C4-2B (cell line): Measurements from ENCODE around the gene ECHS1.
"Not testable (repeated sequence)": the region's sequence is repeated elsewhere in the genome, so short reads cannot be mapped to it uniquely, and the experiment has no call there.

Experiments used
- H3K27ac ChIP-seq: fragments of 450-650 bp; 2 replicates; pipeline ENCODE4 v1.5.1; 2017
- ZFX ChIP-seq: fragments of 450-650 bp; IDR thresholded peaks from 2 replicates; pipeline ENCODE4 v1.6.1; 2017
- TF ChIP-seq, protein P1 (sequence below): fragments of 450-650 bp; conservative IDR thresholded peaks from 2 replicates; pipeline ENCODE4 v1.5.1; 2017; ENCODE audit warnings: mild to moderate bottlenecking

Gene ECHS1

GRCh38 chr10:133327651-133328357, 45.4 kb downstream of the ECHS1 start:
- H3K27ac ChIP-seq = no peak overlapping the region
- no peak for TF ChIP-seq ZFX
- TF ChIP-seq, protein P1, sequence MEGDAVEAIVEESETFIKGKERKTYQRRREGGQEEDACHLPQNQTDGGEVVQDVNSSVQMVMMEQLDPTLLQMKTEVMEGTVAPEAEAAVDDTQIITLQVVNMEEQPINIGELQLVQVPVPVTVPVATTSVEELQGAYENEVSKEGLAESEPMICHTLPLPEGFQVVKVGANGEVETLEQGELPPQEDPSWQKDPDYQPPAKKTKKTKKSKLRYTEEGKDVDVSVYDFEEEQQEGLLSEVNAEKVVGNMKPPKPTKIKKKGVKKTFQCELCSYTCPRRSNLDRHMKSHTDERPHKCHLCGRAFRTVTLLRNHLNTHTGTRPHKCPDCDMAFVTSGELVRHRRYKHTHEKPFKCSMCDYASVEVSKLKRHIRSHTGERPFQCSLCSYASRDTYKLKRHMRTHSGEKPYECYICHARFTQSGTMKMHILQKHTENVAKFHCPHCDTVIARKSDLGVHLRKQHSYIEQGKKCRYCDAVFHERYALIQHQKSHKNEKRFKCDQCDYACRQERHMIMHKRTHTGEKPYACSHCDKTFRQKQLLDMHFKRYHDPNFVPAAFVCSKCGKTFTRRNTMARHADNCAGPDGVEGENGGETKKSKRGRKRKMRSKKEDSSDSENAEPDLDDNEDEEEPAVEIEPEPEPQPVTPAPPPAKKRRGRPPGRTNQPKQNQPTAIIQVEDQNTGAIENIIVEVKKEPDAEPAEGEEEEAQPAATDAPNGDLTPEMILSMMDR = no peak

- no peak overlapping the region; the same call in 1 of the 2 replicates for H3K27ac ChIP-seq
- no peak for TF ChIP-seq ZFX
- TF ChIP-seq, protein P1 = no peak
Observed at GRCh38 chr10:133326745-133327650, 46.2 kb downstream of the ECHS1 start.

DNA sequence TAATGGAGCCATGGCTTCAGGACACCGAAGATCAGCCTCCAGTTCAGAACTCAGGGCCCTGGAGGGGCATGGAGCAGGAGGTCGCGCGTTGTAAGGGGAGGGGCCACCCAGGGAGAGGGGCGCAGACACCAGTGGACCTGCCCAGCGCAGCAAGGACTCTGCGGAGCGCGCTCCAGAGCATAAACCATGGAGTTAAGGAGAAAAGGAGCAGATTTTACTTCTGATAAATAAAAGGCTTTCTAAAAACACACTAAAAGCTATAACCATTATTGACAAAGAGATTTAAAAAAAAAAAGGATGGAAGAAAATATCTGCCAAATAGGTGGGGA, 47.0 kb downstream of the ECHS1 start:
- H3K27ac ChIP-seq = no peak overlapping the region
- TF ChIP-seq, protein P1 = no peak
- TF ChIP-seq ZFX = no peak

- H3K27ac ChIP-seq = no peak overlapping the region
- TF ChIP-seq, protein P1 = no peak
- no peak for TF ChIP-seq ZFX
Observed at GRCh38 chr10:133325440-133326222, 47.5 kb downstream of the ECHS1 start.

DNA sequence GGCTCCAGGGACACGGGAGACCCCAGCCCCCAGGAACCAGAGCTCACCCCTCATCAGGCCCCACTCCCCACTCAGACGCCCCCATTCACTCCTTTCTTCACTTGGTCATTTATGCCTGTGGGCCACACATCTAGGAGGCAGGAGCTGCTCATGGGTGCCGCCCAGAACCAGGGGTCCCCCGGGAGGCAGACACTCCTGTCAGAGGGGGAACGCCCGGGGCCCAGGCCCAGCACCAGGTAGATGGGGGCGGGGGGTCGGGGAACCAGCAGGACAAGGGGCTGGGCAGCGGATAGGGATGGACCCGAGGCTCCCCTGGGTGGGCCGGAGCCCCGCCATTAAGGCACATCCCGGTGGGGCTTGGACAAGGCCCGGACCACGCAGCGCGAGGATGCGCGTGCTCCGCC, 48.3 kb downstream of the ECHS1 start:
- no peak for TF ChIP-seq ZFX
- TF ChIP-seq, protein P1 = no peak
- no peak overlapping the region for H3K27ac ChIP-seq

DNA sequence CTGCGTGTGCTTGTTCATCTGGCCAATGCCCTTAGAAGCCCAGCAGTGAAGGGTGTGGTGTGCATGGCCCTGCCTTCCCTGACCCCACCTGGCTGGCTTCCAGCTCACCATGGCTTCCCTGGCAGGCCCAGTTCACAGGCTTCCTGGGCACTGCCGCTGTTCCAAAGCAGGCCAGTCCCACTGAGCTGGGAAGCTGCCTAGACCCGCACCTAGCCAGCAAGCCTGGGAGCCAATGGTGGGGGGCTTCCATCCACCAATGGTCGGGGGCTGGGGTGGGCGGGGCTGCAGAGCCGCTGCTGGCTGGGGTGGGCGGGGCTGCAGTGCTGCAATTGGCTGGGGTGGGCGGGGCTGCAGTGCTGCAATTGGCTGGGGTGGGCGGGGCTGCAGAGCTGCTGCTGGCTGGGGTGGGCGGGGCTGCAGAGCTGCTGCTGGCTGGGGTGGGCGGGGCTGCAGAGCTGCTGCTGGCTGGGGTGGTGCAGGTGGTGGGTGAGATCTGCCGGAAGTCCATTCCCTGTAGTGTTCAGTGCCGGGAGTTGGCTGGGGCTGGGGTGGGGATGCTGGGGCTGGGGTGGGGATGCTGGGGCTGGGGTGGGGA, 48.9 kb downstream of the ECHS1 start:
- H3K27ac ChIP-seq = no peak overlapping the region
- TF ChIP-seq ZFX = no peak
- TF ChIP-seq, protein P1 = no peak

DNA sequence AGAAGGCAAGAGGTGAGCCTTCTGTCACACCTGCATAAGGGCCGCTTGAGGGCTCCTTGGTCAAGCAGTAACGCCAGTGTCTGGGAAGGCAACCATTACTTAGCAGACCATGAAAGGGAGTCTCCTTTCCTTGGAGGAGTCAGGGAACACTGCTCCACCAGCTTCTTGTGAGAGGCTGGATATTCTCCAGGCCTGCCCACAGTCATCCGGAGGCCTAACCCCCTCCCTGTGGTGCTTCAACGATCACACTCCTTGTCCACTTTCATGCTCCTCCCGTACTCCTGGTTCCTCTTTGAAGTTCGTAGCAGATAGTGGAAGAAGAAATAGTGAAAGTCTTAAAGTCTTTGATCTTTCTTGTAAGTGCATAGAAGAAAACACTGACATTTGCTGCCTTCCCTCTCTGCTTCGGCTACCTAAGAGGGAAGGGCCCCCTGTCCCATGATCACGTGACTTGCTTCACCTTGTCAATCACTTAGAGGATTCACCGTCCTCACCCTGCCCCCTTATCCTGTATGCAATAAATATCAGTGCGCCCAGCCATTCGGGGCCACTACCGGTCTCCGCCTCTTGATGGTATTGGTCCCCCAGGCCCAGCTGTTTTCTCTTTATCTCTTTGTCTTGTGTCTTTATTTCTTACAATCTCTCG, 51.0 kb downstream of the ECHS1 start:
- H3K27ac ChIP-seq = not testable (repeated sequence)

- not testable (repeated sequence) for H3K27ac ChIP-seq
Observed at GRCh38 chr10:133320852-133321422, 52.2 kb downstream of the ECHS1 start.
